Activated T-cell treated with anti-CD3 and anti-CD28 coated beads, Interleukin-2, amount 50 U/mL, for 4 hours (primary cell): ENCODE results near the gene MSL3B. TPM values are rescaled to one million over a fixed set of nuclear protein-coding genes. Genes with fewer than 3 reads are reported as not detected.

Experiments used
- ATAC-seq, 2 donors: fragments of 200-7000 bp; cut with Tn5 transposase; one replicate each; pipeline ENCODE4 v1.10.0; 2021
- DNase-seq: peaks from one replicate; pipeline ENCODE4 v3.0.0-alpha.2; 2020
- H3K27me3 Mint-ChIP-seq: one replicate; pipeline ENCODE4 v1.8.0; 2021; ENCODE audit warnings: low read depth, mixed read lengths
- H3K36me3 Mint-ChIP-seq: one replicate; pipeline ENCODE4 v1.8.0; 2022; ENCODE audit warnings: mixed read lengths; ENCODE audit not compliant: insufficient read depth
- H3K4me1 Mint-ChIP-seq: one replicate; pipeline ENCODE4 v1.8.0; 2021; ENCODE audit warnings: low read depth, mixed read lengths
- H3K4me3 Mint-ChIP-seq: one replicate; pipeline ENCODE4 v1.8.0; 2021; ENCODE audit warnings: mild to moderate bottlenecking, moderate library complexity, mixed read lengths
- H3K9me3 Mint-ChIP-seq: one replicate; pipeline ENCODE4 v1.8.0; 2021; ENCODE audit warnings: mixed read lengths
- total RNA-seq, 3 donors: library from RNA; stranded (reverse); gene quantifications; one replicate each; pipeline ENCODE4 v1.2.1, GENCODE V29; 2021

MSL3B gene

DNA sequence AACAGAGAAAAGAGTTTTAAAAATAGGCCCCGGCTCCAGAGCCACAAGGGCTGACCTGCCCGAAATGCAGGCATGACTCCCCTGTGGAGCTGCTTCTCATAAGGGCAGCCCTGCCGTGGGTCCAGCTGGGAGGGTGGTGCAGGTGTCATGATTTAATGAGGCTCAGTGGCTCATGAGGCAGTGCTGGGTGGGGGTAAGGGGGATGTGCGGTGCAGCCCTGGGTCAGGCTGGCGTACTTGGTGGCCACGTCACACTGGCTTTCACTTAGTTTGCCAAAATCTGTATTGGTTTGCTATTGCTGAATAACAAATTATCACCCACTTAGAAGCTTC is 47.4 kb downstream of the MSL3B start:
- Mint-ChIP-seq H3K4me3 (no peak overlapping the region), H3K36me3 (no peaks in the 10 kb centered on the region), H3K9me3 (no peaks in the 10 kb centered on the region), H3K27me3 (peaks cover 14% of the 10 kb centered on the region), H3K4me1 (no peaks in the 10 kb centered on the region)
- DNase-seq = no peak
- no peak for ATAC-seq

DNA sequence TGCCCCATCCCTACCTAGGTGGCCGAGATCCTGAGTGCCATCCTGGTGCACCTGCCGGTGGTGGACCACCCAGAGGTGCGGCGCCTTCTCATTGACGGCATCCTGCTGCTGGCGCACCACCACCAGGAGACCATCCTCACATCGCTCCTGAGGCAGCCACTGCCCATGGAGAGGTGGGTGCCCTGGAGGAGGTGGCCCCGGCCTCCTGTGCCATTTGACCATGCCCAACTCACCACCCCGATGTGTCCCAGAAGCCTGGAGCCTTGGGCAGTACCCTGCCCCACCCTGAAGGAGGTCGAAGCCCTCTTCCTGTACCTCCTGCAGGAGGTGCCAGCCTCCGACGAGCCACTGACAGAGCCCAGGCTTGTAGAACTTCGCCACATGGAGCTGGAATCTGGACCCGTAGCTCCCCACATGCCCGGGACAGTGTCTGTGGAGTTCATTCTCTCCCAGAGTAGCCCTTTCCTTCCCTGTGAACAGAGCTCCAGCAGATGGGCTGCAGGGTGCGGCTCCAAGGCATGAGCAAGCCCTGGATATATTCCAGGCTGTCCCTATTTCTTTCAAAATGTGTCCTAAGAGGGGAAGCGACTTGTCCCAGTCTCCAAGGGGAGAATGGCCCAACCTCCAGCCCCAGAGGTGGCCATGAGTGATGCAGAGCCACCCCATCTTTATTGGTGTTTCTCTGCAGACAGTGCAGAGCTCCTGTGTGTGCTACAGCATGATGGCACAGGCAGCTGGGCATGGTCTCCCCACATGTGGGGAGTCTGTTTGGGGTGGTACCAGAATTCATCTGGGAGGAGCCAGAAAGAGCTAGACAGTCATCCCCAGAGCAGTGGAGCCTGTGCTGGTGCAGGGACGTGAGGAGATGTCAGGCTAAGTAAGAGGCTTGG is 48.1 kb downstream of the MSL3B start:
- no peaks in the 10 kb centered on the region for H3K4me1 Mint-ChIP-seq
- no peaks in the 10 kb centered on the region for H3K9me3 Mint-ChIP-seq

DNA sequence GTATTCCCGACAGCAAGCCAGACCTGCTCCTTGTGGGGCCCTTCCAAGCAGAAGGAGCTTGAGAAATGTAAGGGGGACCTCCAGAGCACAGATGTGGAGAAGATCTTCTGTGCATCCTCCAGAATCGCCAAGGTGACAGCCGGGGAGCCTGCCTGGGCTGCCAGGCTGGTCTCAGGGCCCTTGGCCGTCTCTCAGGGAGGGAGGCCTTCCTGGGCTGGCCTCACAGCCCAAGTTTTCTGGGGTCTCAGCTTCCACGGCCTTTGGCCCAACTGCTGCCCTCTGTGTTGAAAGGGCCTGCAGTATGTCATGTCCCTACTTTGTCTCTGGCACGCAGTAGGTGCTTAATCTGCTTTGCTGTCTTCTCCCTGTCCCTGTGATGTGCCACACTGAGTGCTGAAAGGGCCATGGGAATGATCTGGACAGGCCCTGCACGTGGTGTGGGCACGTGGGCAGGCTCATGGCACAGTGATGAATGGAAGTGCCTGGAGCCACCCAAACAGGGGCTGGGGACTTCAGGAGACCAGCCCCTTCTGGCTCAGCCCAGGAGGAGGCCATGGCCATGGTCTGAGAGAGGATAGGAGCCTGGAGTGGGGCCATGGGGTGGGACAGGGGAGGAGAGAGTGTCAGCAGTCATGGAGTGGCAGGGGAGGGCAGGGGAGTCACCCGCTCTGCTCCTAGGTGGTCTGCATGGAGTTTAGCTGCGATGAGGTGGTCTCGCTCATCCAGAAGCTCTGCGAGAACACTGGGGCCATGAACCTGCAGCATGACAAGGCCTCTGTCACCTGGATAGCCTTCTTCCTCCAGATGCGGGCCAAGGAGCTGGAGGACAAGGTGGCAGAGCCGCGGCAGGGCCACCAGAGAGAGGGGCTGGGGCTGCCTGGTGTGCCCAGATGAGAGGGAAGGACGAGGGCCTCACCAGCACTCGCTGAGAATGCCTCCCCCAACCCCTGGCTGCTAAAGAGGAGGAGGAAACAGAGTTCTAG is 49.3 kb downstream of the MSL3B start:
- no peak for DNase-seq

More for the DNA sequence above, 48.1 kb downstream of the MSL3B start:
- H3K36me3 Mint-ChIP-seq = no peaks in the 10 kb centered on the region
- DNase-seq (no peak), ATAC-seq (no peak)
- no peak overlapping the region for H3K4me3 Mint-ChIP-seq
- H3K27me3 Mint-ChIP-seq = peaks cover 12% of the 10 kb centered on the region

DNA sequence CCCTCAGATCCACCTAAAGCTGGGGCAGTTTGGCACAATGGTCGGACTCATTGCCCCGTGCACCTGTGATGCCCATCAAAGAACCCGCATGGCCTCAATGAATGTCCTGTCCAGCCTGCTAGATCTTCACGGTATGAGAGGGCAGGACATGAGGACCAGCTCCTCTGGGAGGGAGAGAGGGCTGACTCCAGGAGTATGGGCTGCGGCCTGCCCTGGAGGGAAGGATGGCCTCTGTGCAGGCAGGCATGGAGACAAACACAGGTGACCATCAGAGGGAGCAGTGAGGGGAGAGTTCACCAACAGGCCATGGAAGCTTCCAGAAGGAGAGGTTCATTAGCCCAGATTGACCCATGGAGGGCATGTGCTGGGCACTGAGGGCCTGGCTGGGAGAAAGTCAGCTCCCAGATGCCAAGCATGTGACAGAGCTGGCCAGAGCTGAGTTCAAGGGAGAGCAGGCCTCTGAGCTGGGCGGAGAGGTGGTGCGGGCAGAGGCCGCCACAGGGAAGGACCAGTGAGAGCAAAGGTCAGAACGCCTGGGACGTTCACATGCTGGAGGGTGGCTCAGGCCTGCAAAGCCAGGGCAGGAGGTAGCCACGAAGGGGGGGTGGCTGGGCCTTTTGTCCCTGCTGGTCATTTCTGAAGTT is 50.1 kb downstream of the MSL3B start:
- H3K4me1 Mint-ChIP-seq = no peaks in the 10 kb centered on the region
- DNase-seq = no peak
- no peak overlapping the region for H3K4me3 Mint-ChIP-seq
- H3K27me3 Mint-ChIP-seq = peaks cover 14% of the 10 kb centered on the region
- no peak for ATAC-seq
- H3K9me3 Mint-ChIP-seq = no peaks in the 10 kb centered on the region
- no peaks in the 10 kb centered on the region for H3K36me3 Mint-ChIP-seq

More for the DNA sequence above, 49.3 kb downstream of the MSL3B start:
- no peak for ATAC-seq
- Mint-ChIP-seq H3K27me3 (peaks cover 14% of the 10 kb centered on the region), H3K36me3 (no peaks in the 10 kb centered on the region), H3K9me3 (no peaks in the 10 kb centered on the region), H3K4me1 (no peaks in the 10 kb centered on the region), H3K4me3 (no peak overlapping the region)

DNA sequence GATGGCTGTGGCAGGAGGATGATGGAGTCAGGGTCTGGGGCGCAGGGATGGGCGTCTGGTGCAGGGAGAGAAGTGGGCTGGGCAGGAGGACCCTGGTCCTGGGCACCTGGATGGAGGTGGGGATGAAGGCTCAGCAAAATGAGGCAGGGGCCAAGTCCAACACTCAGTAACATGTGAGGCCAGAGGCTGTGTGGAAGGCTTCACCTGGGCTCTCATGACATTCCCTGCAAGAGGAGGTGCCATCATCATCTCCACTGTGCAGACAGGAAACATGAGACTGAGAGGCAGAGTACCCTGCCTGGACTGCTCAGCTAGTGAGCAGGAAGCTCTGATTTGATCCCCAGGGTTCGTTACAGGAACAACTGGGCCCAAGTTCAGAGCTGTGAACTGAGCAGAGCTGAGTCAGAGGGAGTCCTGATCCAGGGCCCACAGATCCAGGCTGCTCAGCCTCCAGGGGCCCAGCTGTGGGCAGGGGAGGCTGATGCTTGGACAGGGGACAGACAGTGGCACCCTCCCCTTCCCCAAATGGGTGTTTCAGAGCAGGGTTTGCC is 50.8 kb downstream of the MSL3B start:
- ATAC-seq (no peak), DNase-seq (no peak)
- Mint-ChIP-seq H3K27me3 (peaks cover 14% of the 10 kb centered on the region), H3K4me3 (no peak overlapping the region), H3K4me1 (no peaks in the 10 kb centered on the region), H3K36me3 (no peaks in the 10 kb centered on the region), H3K9me3 (no peaks in the 10 kb centered on the region)

DNA sequence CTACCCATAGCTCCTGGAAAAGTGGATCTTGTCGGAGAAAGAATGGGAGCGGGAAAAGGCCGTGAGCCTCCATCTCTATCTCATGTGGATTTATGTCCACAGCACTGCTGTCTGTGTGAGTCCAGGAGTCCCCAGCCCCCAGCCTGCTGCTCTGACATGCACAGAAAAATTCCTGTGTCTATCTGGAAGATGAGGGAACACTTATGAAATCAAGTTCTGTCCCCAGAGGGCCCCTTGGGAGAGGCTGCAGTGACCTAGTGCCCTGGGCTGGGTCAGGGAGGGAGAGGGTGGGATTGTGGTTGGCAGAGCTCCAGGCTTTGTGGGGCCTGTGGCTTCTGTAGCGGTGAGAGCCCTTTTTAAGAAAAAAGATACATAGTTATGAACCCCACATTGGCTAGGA is 51.4 kb downstream of the MSL3B start:
- Mint-ChIP-seq H3K9me3 (no peaks in the 10 kb centered on the region), H3K4me3 (no peak overlapping the region), H3K36me3 (no peaks in the 10 kb centered on the region), H3K27me3 (peaks cover 14% of the 10 kb centered on the region), H3K4me1 (no peaks in the 10 kb centered on the region)
- ATAC-seq = no peak
- no peak for DNase-seq

DNA sequence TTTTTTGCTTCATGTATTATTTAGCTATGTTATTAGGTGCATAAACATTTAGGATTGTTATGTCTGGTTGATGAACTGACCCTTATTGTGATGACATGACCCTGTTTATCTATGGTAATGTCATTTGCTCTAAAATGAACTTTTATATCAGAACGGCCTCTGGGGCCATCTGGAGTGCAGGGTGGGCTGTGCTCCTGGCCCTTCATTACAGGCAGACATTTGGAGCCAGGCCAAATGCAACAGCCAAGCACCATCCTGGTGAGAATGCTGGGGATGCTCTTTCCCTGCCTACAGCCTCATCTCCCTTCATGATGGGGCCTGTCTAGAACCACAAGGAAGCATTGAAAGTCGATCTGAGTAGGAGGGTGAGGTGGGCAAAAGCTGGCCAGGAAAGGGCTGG is 51.9 kb downstream of the MSL3B start:
- DNase-seq (no peak), ATAC-seq (no peak)
- Mint-ChIP-seq H3K4me3 (no peak overlapping the region), H3K36me3 (no peaks in the 10 kb centered on the region), H3K9me3 (no peaks in the 10 kb centered on the region), H3K27me3 (peaks cover 13% of the 10 kb centered on the region), H3K4me1 (no peaks in the 10 kb centered on the region)

DNA sequence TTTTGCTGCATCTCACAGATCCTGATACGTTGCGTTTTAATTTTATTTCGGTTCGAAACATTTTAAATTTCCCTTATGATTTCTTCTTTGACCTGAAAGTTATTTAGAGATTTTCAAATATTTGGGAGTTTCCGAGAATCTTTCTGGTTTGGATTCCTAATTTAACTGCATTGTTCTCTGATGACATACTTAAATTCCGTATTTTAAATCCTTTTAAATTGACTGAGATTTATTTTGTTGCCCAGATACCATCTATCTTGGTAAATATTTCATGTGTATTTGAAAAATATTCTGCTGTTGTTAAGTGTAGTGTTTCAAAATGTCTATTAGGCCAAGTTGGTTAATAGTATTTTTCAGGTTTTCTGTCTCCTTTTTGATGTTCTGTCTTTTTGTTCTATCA is 52.3 kb downstream of the MSL3B start:
- Mint-ChIP-seq H3K4me1 (no peaks in the 10 kb centered on the region), H3K27me3 (peaks cover 15% of the 10 kb centered on the region), H3K36me3 (no peaks in the 10 kb centered on the region), H3K9me3 (no peaks in the 10 kb centered on the region), H3K4me3 (no peak overlapping the region)
- no peak for ATAC-seq
- no peak for DNase-seq

Other genes with a start within 250 kb of the MSL3B start
- gene UGT1A10, start 231.9 kb downstream of the MSL3B start, total RNA-seq = not detected
- not detected for gene UGT1A9, start 196.5 kb downstream of the MSL3B start, total RNA-seq
- gene UGT1A7, start 186.5 kb downstream of the MSL3B start, total RNA-seq = under 1 TPM in 1 of 3 donors, not detected in 2; 0.10 TPM
- under 1 TPM in 1 of 3 donors, not detected in 2; 0.24 TPM for gene UGT1A6, start 175.5 kb downstream of the MSL3B start, total RNA-seq
- gene UGT1A5, start 155.5 kb downstream of the MSL3B start, total RNA-seq = not detected
- not detected for gene UGT1A4, start 149.7 kb downstream of the MSL3B start, total RNA-seq
- not detected for gene UGT1A3, start 139.3 kb downstream of the MSL3B start, total RNA-seq
- gene UGT1A1, start 108.1 kb downstream of the MSL3B start, total RNA-seq = not detected
- gene MROH2A, start 90.1 kb downstream of the MSL3B start, total RNA-seq = not detected
- gene HJURP, start 13.9 kb downstream of the MSL3B start, total RNA-seq = 1 to 10 TPM; 4.3 to 6.2 (median 5.8) TPM
- gene TRPM8, start 49.0 kb upstream of the MSL3B start, total RNA-seq = under 1 TPM in 1 of 3 donors, not detected in 2; 0.11 TPM
- gene SPP2, start 182.3 kb upstream of the MSL3B start, total RNA-seq = not detected